CD4-positive, alpha-beta T cell treated with Interleukin-17A for 1 hour (primary cell): ENCODE measurements around the gene IDH3A.
"Not testable (repeated sequence)": the region's sequence is repeated elsewhere in the genome, so short reads cannot be mapped to it uniquely, and the experiment has no call there.

Source experiments
- DNase-seq: peaks from one replicate; pipeline ENCODE4 v3.0.0-alpha.2; 2020

Gene IDH3A

DNA sequence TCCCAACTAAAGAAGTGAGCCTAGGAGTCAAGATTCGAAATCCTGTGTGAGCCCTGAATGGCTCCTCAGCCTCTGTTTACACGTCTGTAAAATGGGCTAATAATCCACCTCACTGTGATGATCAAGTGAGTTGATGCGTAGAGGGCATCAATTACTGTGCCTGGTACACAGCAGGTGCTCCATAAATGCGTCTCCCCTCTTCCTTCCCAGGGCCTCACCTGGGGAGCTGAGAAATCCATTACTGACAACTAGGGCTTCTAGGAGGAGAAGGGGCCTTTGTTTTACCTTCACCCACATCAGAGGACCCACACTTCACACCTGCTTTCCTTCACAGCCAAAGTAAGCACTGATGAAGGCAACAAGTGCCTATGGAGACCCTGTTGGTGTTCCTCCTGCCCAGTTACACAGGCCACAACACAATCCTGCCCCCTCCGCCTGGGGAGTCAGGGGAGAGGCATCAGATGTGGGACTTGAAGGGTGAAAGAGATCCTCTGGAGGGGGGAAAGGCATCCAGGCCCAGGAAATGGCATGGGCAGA lies 19.3 kb upstream of the IDH3A start:
- DNase-seq: no peak

DNA sequence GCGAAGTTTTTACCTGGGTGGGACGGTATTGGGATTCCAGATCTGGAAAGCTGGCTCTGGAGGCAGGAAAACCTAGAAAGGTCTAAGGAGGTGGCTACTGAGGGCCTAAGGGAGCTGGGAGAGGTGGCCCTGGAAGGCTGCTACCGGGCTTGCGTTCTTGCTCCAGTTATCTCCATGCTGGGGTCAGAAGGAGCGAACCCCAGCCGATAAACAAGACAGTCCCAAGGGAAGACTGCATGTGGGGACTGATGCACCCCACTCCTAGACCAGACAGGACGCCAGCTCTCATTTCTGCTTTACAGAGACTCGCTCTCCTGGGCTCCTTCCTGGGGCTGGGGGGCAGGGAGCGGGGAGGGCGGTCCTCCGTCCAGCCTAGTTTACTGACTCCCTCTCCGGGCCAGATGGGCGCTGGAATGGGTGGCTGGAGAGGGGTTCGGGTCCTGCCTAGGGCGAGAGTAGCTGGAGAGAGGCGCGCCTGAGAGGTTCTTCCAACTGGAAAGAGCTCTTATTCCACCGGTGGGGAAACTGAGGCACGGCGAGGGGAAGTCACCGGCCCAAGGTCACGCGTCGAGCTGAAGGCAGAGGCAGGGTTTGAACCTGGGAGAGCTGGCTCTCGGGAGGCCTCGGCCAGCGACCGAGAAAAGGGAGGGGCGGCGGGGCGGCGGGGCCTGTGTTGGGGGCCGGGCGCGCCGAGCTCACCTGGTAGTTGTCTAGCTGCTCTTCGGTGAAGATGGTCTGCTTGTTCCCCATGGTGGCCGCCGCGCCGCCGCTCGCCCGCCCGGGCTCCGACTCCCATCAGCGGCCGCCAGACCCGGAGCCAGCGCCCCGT lies 18.5 kb upstream of the IDH3A start:
- DNase-seq: no peak

DNA sequence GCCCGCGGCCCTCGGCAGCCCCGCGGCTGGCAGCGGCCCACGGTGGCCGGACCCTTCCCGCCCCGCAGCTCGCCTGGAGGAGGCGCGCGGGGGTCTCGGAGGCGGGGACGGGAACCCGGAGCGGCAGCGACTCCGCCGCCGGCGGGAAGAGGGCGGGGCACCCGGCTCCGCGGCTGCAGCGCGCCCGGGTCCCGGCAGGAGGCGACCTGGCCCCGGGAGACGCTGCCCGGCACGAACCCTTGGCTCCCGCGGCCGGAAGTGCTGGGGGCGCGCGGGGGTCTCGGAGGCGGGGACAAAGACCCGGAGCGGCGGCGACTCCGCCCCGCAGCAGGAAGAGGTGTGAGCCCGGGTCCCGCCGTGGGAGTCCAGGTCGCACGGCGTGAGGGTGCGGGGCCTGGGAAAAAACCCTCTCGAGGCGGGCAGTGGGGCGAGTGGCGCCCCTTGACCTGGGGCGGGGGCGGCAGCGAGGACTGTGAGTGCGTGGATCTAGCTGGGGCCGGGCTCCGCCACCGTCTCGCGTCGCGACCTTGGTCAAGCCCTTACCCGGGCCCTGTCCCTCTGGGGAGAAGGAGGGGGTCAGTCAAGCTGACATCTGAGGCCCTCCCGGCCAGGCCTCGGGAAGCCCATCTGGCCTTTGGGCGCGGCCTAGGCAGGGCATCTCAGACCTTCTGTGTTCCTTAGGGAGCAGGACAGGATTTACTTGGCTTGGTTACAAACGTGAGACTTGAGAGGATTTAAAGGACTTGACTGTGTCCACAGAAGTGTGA lies 17.7 kb upstream of the IDH3A start, which contains the start of gene CIB2:
Gene CIB2, minus strand, starts transcription at position 151 of the 767 bp plus-strand sequence. CDS start 230 bp downstream, outside the sequence.
- DNase-seq: peak; percentile 81

DNA sequence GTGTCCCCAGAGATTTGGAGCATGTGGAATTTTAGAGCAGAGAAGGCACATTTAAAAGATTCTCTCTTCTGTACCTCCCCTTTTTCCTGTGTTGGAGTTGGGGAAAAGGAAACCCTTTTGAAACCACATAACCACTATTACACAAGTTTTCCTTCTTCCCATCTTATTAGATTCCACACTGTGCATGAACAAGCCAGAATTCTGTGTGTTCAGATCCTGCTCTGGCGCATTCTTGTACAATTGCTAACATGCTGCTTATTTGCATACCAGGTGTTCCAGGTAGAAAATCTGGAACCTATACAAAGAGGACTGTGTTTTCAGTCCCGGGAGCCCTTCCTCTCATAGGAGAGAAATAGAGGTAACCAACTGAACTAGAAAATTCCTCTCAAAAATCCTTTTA lies 15.4 kb upstream of the IDH3A start:
- DNase-seq: no peak

DNA sequence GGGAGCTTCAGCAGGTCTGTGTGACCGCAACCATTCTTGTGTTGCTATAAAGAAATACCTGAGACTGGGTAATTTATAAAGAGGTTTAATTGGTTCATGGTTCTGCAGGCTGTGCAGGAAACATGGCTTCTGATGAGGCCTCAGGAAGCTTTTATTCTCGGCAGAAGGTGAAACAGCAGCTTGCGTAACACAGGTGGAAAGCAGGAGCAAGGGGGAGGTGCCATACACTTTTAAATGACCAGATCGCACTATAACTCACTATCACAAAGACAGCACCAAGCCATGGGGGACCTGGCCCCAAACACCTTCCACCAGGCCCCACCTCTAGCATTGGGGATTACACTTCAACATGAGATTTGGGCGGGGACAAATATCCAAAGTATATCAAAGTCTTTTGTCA lies 9.6 kb upstream of the IDH3A start:
- DNase-seq: no peak

DNA sequence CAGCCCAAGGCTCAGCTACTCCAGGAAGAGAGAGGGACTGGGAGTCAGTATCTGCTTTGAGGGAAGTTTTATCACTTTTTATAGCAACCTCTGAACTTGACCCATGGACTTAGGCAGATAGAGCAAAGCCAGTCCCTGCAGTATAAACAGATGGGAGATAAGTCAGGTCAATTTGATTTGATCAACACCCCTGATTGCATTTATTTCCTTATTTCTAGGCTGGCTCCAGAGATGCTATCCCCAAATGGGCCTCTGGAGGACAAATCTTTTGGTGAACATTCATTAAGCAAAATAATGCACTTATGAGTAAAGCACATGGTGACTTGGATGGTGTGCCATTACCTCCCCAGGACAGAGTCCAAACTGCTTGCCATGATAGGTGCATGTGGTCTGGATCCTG lies 8.9 kb upstream of the IDH3A start:
- no peak for DNase-seq

DNA sequence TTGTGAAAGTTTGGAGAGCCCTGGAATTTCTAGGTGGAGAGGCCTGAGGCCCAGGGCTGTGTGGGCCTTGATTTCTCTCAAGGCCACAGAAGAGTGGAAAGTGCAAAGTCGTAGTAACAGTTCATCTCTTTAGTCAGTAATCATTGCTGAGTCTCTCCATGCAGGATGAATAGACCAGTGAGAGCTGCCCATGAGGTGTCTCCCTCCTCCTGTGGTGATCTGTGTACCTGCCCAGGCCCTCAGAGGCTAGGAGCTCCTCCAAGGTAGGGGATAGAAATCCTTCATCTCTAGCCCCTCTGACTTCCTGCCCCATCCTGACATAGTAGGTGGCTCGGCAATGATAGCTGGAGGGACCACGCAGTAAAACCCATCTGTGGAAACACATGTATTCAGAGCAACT lies 6.8 kb upstream of the IDH3A start:
- DNase-seq: no peak

DNA sequence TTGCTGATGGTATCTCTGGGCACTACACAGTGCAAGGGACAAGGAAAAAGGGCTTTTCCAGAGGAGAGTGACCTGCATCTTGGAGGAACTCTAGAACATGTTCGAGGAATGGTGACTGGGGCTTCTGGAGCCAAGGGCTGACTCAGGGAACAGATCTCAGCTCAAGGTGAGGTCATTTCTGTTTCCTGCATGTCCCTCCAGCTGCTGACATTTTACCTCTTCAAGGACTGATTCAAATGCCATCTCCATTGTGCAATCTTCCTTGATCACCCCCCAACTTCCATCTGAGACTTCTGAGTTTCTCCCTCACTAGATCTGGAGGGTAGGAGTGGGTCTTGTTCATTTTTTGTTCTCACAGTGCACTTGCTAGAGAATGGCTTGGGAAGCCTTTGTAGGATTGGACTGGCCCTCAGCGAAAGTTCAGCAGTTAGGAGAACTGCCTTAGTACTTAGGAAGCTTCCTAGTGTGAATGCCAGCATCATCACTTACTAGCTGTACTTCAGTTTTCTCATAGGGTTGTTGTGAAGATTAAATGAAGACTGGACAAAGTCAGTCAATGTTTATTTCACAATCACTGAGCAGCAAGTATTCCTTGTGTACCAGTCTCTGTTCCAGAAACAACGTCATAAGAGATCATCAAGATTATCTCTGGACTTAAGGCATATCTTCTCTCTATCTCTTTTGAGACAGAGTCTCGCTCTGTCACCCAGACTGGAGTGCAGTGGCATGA lies 2.6 kb upstream of the IDH3A start:
- no peak for DNase-seq

DNA sequence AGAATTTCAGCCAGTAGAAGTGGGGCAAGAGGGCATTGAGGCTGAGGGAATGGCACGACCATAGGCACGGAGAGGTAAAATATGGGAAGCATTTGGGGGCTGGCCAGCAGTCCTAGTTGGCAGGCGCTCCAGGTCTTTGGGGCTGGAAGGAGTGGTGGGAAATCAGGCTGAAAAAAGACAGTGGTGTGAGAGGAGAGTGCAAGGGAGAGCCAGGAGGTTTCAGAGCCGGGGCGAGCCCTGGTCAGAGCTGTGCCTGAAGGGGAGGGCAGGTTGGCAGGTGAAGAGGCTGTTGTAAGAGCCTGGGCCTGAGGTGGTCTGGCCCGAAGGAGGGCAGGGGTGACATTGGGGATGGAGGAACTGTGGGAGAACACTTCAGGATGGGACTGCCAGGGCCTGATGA lies 1.6 kb upstream of the IDH3A start:
- DNase-seq: no peak

DNA sequence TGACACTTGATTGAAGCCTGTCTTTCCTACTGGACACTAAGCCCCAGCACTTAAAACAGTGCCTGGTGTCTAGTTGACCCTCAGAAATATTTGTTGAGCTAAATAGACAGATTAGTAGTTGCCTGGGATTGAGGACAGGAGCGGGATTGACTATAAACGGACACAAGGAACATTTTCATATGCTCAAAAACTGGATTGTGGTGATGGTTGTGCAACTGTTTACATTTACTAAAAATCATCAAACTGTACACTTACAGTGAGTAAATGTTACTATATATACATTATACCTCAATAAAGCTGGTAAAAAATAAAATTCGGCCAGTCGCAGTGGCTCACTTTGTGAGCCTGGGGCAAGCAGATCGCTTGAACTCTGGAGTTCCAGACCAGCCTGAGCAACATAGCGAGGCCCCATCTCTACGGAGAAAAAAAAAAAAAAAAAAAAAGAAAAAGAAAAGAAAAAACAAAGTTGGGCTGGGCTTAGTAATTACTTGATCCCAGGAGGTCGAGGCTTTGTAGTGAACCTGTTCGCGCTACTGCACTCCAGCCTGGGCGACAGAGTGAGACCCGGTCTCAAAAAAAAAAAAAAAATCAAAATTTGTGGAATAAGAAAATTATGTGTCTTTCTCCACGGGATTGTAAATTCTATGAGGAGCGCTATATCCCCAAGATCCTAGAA lies 632 bp upstream of the IDH3A start:
- DNase-seq: peak; percentile 23

DNA sequence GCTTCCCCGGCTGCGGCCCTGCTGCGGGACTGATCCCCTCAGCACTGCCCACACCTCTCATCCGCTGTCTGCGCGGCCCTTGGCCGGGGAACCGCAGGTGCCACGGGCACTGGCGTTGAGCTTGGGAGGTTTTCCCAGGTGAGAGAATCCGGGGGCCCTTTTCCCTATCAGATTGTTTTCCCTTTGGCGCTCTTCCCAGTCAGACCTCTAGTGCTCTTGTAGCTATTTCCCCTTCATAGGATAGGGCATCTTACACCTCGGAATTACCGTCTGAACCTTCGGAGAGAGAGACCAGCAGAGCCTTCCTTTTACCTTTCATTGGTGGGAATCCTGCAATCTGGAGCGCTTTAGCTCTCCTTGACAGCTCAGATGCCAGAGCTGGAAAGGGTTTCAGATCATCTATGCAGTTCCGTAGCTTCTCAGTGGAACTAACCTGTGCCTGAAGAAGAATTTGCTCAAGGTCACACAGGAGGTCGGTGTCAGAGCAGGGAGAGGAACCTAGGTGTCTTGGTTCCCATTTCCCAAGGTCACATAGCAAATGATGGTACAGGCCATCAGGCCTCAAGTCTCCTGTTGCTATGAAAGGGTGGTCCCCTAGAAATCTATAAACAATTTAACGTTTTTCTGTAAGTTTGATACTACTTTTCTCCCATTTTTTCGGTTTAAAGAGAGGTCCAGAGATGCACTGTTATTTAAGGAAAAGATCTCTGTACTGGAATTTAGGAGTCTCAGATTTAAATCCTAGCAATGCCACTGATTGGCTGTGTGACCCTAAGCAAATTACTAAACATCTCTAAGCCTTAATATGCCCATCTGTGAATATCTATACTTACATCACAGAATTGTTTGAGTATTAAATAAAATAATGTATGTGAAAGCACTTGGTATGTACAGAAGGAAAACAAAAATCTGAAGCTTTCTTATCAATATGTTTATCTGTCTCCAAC lies 916 bp downstream of the IDH3A start:
- no peak for DNase-seq

DNA sequence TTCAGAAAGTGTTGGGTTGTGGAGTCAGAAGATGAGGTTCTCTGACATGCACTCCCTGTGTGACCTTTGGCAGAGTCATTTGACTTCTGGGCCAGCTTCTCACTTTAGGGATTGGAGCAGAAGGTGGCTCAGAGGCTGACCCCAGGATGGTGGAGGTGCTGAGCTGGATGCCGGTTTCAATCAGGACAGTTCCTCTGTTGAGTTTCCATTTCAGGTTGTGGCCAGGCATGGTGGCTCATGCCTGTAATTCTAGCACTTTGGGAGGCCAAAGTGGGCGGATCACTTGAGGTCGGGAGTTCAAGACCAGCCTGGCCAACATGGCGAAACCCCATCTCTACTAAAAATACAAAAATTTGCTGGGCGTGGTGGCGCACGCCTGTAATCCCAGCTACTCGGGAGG lies 1.9 kb downstream of the IDH3A start:
- not testable (repeated sequence) for DNase-seq

DNA sequence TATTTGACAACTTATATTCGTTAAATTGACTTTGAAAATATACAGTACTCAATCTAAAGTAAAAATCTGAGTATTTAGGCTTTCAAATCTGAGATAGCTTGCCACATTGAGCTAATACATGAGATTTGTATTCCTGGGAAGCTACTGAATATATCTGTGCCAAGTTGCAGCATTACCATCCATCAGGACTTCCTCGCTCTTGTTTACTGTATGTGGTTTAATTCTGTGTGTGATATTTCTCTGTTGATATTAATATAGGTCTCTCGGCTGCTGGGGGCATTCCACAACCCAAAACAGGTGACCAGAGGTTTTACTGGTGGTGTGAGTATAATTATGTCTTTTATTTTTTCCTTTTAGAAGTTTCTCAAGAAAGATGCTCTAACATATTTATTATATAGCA lies 5.8 kb downstream of the IDH3A start:
- DNase-seq: no peak

DNA sequence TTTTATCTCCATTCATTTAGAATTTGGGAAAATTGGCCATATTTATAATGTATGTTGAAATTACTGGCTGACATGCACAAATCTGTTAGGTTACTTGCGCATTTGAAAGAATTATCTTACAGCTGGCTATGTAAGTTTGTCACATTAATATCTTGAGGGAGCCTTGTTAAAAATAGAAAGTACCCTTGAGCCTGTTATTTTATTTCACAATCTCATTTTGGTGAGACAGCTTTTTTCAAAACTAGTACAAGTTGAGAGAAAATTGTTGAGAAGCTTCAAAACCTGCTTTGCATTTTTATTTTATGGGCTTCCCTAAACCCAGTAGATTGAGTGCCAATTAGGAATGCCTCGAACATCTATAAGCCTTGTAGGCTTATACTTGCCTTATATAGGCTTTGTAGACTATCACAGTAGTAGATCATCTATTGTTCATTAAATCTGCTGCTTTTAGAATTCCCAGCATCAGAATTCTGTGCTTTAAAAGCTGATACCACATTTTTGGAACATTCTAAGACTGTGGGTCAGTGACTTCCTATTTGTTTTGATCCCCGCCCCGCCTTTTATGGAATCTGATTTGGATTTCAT lies 6.3 kb downstream of the IDH3A start:
- no peak for DNase-seq

DNA sequence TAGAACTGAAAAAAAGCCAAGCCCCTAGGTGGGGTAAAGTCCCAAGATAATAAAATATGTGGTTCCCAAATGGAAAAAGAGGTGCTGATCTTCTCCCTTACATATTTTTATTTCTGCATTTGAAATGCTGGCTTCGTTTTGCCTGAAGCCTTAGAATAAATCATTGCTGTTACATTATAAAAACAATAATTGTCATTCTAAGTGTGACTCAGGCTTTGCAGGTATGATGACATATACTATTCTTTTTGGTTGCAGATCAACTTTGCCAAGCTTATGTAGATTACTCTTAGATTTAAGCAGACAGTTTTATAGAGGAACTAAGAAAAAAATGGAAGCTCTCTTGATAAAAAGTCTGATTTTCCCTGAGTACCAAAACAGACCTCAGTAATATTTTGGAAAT lies 7.5 kb downstream of the IDH3A start:
- DNase-seq: no peak

DNA sequence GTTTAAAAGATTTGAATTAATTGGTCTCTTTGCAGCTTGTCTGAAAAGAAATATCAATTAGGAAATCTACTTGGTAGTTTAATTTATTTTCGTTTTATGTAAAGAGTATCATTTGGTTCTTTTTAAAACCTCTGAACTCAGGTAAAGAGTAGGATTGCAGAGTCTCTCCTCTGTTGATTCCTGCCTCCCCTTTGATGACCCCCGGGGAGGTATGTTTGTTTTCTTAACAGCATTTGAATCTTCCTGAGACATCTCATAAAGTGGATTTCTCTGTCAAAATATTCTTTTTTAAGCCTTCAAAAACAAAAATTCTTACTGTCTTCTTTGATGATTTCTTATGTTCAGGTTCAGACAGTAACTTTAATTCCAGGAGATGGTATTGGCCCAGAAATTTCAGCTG lies 8.0 kb downstream of the IDH3A start:
- no peak for DNase-seq

DNA sequence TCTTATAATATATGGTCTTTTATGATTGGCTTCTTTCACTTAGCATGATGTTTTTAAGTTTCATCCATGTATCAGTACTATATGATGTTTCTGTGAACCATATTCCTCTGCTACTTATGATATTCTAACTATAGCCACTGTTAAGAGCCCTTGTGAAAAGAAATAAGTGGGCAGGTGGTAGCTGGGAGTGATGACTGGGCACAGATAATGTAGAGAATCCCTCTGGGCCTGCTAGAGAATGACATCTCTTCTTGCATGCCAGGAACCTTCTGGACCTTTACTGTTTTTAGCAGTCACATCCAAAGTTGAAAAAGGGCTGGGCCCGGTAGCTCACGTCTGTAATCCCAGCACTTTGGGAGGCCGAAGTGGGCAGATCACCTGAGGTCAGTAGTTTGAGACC lies 10.2 kb downstream of the IDH3A start:
- DNase-seq: no peak

DNA sequence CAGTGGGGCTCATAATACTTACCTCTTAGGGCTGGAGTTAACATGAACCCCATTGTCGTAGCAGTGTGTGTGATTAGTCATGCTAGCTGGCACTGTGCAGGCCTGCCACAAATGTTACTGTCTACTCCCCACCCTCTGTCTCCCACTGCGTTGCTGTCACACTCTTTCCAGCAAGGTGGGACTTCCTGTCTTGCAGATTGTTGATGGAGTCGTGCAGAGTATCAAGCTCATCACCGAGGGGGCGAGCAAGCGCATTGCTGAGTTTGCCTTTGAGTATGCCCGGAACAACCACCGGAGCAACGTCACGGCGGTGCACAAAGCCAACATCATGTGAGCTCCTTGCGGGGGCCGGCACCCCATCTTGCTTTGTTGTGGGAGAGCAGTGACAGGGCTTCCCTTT lies 12.9 kb downstream of the IDH3A start:
- peak; percentile 17 for DNase-seq

DNA sequence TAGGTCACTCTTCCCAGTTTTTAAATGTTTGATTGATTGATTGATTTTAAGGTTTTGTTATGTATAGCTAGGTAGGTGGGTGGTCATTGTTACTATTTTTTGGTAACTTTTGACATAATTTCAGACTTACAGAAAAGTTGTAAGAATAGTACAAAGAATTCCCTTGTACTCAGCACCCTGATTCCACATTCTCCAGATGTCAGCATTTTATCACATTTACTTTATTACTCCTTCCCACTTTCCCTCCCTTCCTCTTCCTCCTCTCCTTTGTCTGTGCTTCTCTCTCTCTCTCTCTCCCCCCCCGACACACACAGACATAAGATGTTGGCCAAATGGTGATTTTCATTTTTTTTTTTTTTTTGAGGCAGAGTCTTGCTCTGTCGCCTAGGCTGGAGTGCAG lies 14.8 kb downstream of the IDH3A start:
- no peak for DNase-seq

DNA sequence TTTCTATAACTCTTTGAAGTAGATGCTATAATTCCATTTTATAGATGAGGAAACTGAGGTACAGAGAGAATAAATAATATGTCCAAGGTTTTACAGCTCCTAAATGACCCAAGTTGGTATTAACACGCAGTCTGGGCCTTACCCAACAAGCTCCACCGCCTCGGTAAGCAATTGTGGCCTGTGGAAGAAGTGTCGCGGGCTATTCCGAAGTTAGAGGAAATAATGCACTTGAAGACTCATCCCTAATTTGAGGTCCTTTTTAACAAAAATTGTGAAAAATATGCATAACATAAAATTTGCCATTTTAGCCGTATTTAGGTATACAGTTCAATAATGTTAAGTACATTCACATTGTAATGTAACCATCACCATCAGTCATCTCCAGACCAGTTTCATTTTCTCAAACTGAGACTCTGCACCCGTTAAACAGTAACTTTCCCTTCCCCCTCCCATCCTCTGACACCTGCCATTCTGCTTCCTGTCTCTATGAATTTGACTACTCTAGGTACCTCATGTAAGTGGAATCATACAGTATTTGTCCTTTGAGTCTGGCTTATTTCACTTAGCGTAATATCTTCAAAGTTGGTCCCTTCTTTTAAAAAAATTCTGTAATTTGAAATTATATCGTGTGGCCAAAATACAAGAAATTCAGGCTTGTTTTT lies 18.2 kb downstream of the IDH3A start:
- peak; percentile 52 for DNase-seq

DNA sequence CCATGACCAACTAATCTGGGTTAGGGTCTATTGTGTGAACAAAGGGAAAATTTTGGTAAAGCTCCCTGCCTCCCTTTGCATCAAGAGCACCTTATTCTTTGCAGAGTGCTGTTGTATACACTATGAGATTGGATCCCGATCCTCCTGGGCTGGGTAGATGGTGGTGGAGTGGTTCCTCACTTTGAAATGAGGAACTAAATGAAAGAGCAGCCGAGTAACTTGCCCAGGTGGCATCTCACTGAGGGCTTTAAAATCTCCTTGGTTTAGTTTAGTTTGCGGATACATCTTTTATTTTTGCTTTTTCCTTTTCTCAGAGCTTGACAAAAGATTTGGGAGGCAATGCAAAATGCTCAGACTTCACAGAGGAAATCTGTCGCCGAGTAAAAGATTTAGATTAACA lies 19.4 kb downstream of the IDH3A start:
- no peak for DNase-seq
